Astrocyte of the spinal cord (primary cell): ENCODE data around the gene PPP2R2D.
A peak's percentile ranks its signal among the peaks of the same experiment; 100 is the strongest.

Experiments used
- DNase-seq: peaks from one replicate; pipeline ENCODE4 v3.0.0; 2011; ENCODE audit warnings: low read depth, low spot score
- H3K4me3 ChIP-seq: 2 replicates; pipeline ENCODE4 v1.5.1; 2011; ENCODE audit warnings: low read depth, mild to moderate bottlenecking, low read length, moderate library complexity
- in situ Hi-C: cut with HindIII; loops from 2 replicates; pipeline ENCODE4 v1.10.0; 2017; ENCODE audit warnings: low sequenced_read_pairs
- TF ChIP-seq, protein P1 (sequence below): IDR thresholded peaks from 2 replicates; pipeline ENCODE4 v1.5.1; 2012; ENCODE audit warnings: low read depth, mild to moderate bottlenecking, low read length, inconsistent platforms

The PPP2R2D gene

DNA sequence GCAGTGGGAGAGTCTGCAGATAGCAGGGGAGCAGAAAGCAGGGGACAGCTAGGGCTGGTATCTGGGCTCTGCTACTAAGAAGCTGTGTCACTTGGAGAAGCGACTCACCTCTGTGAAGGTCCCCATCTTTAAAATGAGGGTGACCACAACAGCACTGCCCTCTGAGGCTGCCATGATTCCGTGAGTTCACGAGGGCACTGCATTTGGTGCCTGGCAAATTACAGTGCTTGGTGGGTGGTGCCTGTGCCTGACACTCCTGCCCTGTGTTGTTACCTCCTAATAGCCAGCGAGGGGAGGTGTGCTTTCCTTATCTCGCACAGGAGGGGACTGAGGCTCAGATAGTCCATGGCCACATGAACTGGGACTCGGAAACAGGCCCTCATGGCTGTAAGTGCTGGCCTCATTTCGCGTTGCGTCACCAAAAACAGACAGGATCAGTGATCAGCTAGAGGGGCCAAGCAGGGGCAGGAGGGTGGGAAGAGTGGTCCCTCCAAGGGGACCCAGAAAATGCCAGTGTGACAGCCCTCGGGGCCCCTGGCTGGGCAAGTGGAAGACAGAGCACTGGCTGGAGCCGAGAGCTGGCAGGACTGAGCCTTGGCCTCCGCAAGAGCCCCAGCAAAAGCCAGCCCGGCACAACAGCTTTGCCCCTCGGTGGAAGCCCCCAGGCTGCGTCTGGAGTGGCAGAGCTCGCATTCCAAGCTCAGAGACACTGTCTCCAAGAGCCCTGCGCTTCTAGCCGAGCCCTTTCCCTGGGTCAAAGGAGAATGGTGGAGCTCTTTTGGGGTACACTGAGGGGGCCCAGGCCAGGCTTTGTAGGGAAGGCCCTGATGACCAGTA lies 98.3 kb downstream of the PPP2R2D start:
- no peak for DNase-seq
- in situ Hi-C loops, result no loop called here
- H3K4me3 ChIP-seq, result no peak overlapping the region
- TF ChIP-seq, protein P1, sequence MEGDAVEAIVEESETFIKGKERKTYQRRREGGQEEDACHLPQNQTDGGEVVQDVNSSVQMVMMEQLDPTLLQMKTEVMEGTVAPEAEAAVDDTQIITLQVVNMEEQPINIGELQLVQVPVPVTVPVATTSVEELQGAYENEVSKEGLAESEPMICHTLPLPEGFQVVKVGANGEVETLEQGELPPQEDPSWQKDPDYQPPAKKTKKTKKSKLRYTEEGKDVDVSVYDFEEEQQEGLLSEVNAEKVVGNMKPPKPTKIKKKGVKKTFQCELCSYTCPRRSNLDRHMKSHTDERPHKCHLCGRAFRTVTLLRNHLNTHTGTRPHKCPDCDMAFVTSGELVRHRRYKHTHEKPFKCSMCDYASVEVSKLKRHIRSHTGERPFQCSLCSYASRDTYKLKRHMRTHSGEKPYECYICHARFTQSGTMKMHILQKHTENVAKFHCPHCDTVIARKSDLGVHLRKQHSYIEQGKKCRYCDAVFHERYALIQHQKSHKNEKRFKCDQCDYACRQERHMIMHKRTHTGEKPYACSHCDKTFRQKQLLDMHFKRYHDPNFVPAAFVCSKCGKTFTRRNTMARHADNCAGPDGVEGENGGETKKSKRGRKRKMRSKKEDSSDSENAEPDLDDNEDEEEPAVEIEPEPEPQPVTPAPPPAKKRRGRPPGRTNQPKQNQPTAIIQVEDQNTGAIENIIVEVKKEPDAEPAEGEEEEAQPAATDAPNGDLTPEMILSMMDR, result no peak

DNA sequence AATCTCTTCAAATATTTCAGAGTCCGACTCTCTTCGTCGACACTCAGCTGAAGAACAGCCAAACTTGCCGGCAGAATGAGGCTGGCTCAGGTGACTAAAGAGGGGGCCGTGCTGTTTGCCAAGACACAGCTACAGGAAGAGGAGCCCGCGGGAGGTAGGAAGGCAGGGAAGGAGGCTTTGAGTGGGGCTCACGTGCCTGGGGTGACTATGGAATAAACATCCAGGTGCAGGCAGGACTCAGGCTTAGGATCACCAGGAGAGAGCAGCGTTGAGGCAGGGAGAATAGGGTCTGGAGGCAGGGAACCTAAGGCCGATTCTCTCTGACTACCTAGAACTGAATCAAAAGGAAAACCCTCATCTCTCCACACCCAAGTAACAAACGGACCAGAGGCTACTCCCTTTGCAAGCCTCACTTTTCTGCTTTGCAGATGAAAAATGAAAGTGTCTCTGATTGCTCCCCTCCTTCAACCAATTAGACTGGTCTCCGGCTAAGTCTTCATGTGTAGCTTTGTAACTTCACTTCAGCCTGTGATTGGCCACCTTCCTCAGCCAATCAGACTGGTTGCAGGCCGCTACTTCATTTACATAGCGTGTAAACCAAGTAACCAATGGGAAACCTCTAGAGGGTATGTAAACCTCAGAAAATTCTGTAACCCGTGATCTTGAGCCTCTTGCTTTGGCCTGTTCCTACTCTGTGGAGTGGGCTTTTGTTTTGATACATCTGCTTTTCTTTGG lies 100.6 kb downstream of the PPP2R2D start:
- TF ChIP-seq, protein P1, result no peak
- peak; percentile 32 for DNase-seq
- in situ Hi-C loops, result no loop called here
- no peak overlapping the region for H3K4me3 ChIP-seq

DNA sequence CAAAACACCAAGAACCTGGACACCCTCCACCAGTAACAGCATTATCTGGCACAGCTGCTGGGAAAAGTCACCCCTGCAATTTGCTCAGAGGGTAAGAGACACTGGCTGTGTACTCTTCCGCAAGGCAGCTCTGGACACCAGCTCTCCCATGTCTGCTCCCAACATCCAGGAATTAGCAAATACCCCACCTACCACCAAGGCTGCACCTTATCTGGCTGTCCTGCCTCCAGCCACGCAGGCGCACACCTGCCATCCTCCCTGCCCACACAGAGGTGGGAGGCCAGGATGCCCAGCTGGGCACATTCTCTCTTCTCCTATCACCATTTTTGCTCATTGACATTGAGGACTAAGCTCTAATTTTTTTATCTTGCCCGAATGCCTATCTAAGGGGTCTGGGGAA lies 101.2 kb downstream of the PPP2R2D start:
- TF ChIP-seq, protein P1, result no peak
- DNase-seq, result no peak
- in situ Hi-C loops, result no loop called here
- no peak overlapping the region for H3K4me3 ChIP-seq

DNA sequence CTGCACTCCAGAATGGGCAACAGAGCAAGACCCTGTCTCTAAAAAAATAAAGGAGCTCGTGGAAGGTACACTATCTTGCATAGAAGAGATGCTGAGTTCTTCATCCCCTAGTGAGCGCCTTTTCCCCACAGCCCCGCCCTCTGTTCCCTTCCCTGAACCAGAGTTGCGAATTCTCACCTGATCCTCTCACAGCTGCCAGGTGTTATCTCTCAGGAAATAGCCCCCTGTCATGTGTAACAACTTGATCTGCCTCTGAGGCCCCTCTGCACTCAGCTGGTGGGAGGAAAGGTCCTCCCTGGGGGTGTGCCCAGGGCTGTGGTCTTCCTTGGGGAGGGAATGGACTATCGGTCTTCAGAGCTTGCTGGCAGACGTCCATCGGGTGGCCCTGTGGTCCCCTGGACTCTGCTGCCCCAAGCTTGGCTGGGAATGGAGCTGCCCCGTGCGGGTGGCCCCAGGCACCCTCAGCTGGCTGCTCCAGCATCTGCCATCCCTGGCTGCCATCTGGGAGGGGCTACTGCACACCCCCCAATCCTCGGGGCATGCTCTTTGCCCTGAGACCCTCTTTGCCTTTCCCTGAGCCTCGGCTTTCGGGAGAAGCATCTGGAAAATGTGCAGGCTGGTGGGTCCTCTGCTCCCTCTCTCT lies 102.6 kb downstream of the PPP2R2D start:
- in situ Hi-C loops, result no loop called here
- TF ChIP-seq, protein P1, result no peak
- no peak overlapping the region for H3K4me3 ChIP-seq
- no peak for DNase-seq

DNA sequence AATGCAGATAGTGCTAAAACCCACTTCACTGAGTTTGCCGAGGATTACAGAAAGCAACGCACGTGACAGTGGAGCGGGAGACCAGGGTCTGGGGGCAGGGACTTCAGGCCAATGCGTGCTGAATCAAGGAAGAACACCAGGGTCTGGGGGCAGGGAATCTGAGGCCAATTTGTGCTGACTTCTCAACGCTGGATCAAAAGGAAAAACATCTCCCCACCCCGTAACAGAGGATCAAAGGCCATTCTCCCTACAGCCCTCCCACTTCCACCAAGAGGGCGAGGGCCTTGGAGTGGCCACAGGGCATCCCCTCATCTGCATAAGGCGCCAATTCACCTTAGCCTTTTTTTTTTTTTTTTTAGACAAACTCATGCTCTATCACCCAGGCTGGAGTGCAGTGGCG lies 103.2 kb downstream of the PPP2R2D start:
- in situ Hi-C loops, result no loop called here
- no peak for DNase-seq
- TF ChIP-seq, protein P1, result no peak

DNA sequence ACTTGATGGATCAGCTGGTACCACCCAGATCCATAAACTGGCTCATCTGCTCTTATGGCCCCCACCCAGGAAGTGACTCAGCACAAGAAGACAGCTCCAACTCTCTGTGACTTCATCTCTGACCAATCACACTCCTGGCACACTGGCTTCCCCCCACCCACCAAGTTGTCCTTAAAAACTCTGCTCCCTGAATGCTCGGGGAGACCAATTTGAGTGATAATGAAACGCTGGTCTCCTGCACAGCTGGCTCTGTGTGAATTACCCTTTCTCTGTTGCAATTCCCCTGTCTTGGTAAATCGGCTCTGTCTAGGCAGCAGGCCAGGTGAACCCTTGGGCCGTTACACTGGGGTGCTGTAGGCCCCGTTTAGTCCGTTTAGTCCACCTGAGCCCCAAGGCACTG lies 104.3 kb downstream of the PPP2R2D start:
- no peak for DNase-seq
- in situ Hi-C loops, result no loop called here
- H3K4me3 ChIP-seq, result no peak overlapping the region
- TF ChIP-seq, protein P1, result no peak

More for the DNA sequence above, 103.2 kb downstream of the PPP2R2D start:
- H3K4me3 ChIP-seq, result no peak overlapping the region
